WTC11 (cell line): ENCODE results near the gene TRIM38.

Experiments
- ATF2 ChIP-seq: sonication (generic); formaldehyde crosslinking; IDR thresholded peaks from 2 replicates; pipeline ENCODE4 v1.8.1; 2022; ENCODE audit warnings: low read depth, missing genetic modification reagents, borderline replicate concordance
- CBFB ChIP-seq: sonication (generic); formaldehyde crosslinking; IDR thresholded peaks from 2 replicates; pipeline ENCODE4 v1.8.1; 2022; ENCODE audit warnings: mild to moderate bottlenecking, low read depth, missing genetic modification reagents
- CTCF ChIP-seq: fragments of 200-600 bp; IDR thresholded peaks from 2 replicates; pipeline ENCODE4 v1.8.0; 2022; ENCODE audit warnings: antibody characterized with exemption
- ELF4 ChIP-seq: sonication (generic); formaldehyde crosslinking; IDR thresholded peaks from 2 replicates; pipeline ENCODE4 v1.8.1; 2022; ENCODE audit warnings: low read depth, mild to moderate bottlenecking, moderate library complexity, missing genetic modification reagents
- FOXK1 ChIP-seq: sonication (generic); formaldehyde crosslinking; IDR thresholded peaks from 2 replicates; pipeline ENCODE4 v1.8.0; 2022; ENCODE audit warnings: mild to moderate bottlenecking, moderate library complexity, missing genetic modification reagents
- NFATC4 ChIP-seq: fragments of 250-450 bp; sonication (Bioruptor Pico); IDR thresholded peaks from 2 replicates; pipeline ENCODE4 v1.9.0; 2021; ENCODE audit warnings: mild to moderate bottlenecking
- PRDM15 ChIP-seq: sonication (generic); formaldehyde crosslinking; IDR thresholded peaks from 2 replicates; pipeline ENCODE4 v1.8.0; 2022; ENCODE audit warnings: missing genetic modification reagents
- TEAD4 ChIP-seq: sonication (generic); formaldehyde crosslinking; IDR thresholded peaks from 2 replicates; pipeline ENCODE4 v1.8.0; 2022; ENCODE audit warnings: mild to moderate bottlenecking, missing genetic modification reagents
- TF ChIP-seq, protein P1 (sequence below): sonication (generic); formaldehyde crosslinking; IDR thresholded peaks from 2 replicates; pipeline ENCODE4 v1.8.0; 2022; ENCODE audit warnings: mild to moderate bottlenecking, missing genetic modification reagents

GRCh38 chr6:25946631-25947030 is 16.0 kb upstream of the TRIM38 start:
- TF ChIP-seq CTCF: no peak
- TF ChIP-seq PRDM15: no peak
- TF ChIP-seq ELF4 (CRISPR knock-in tag): no peak
- no peak for TF ChIP-seq NFATC4 (CRISPR knock-in tag)
- TF ChIP-seq, protein P1, sequence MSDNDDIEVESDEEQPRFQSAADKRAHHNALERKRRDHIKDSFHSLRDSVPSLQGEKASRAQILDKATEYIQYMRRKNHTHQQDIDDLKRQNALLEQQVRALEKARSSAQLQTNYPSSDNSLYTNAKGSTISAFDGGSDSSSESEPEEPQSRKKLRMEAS (CRISPR knock-in tag): no peak
- no peak for TF ChIP-seq FOXK1 (CRISPR knock-in tag)
- no peak for TF ChIP-seq ATF2
- no peak for TF ChIP-seq TEAD4
- TF ChIP-seq CBFB (CRISPR knock-in tag): no peak
